Natural killer cell treated with Interleukin-12 subunit alpha and Interleukin-12 subunit beta and Interleukin-15 and Interleukin-18, amount 100 ng/mL, for 72 hours (primary cell): ENCODE measurements around the gene ASTN1. TPM values are rescaled to one million over a fixed set of nuclear protein-coding genes. Genes with fewer than 3 reads are reported as not detected.

Source experiments
- ATAC-seq, 2 donors: fragments of 150-1000 bp; cut with Tn5 transposase in 1 of 2; sonication (Bioruptor Pico), chemical (Tn5 transposase) in 1 of 2; 2 replicates each; pipeline ENCODE4 v1.10.0; 2021
- DNase-seq: peaks from one replicate; pipeline ENCODE4 v3.0.0; 2022; ENCODE audit warnings: low spot score
- H3K27ac Mint-ChIP-seq, 2 donors: 1 replicate in 1 of 2; 2 replicates in 1 of 2; pipeline ENCODE4 v1.8.0; 2022; ENCODE audit warnings: mixed read lengths in 2 of 2, mild to moderate bottlenecking in 1 of 2, moderate library complexity in 1 of 2
- H3K27me3 Mint-ChIP-seq, 2 donors: 1 replicate in 1 of 2; 2 replicates in 1 of 2; pipeline ENCODE4 v1.8.0; 2022; ENCODE audit warnings: mixed read lengths in 2 of 2
- H3K36me3 Mint-ChIP-seq: one replicate; pipeline ENCODE4 v1.8.0; 2022; ENCODE audit warnings: mixed read lengths
- H3K4me1 Mint-ChIP-seq, 2 donors: 1 replicate in 1 of 2; 2 replicates in 1 of 2; pipeline ENCODE4 v1.8.0; 2022; ENCODE audit warnings: low read depth in 2 of 2, mixed read lengths in 2 of 2, mild to moderate bottlenecking in 1 of 2
- H3K4me3 Mint-ChIP-seq: one replicate; pipeline ENCODE4 v1.8.0; 2022; ENCODE audit warnings: mixed read lengths
- H3K9me3 Mint-ChIP-seq: 2 replicates; pipeline ENCODE4 v1.8.0; 2022; ENCODE audit warnings: mixed read lengths
- total RNA-seq, 2 donors: library from RNA; stranded (reverse); gene quantifications; one replicate each; pipeline ENCODE4 v1.2.3, GENCODE V29; 2022

Gene ASTN1
- total RNA-seq, 2 donors from 2014 or later, result not detected

GRCh38 chr1:176854758-176855745 is 309.5 kb downstream of the ASTN1 start:
- Mint-ChIP-seq H3K27me3 (no peaks in the 10 kb centered on the region), H3K4me3 (no peak overlapping the region), H3K27ac (no peak overlapping the region), H3K9me3 (no peaks in the 10 kb centered on the region), H3K36me3 (no peaks in the 10 kb centered on the region), H3K4me1 (no peaks in the 10 kb centered on the region)
- no peak for DNase-seq
- no peak for ATAC-seq

DNA sequence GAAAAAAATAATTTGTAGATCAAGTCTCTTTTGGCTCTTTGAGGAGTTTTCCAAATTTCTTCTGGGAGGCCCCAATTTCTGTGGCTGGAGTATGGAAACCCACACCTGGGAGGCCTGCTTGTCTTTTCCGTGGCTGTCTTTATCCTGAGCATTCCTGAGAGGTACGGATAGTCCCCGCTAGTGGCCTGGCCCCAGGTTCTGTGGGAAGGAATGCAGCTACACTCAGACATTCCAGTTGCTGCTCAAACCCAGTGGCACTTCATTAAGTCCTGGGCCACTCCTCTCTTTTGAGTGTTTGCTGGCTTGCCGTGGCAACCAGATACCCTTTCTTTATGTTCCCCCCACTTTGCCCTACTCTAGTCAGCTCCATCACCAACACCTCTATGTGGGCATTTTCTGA is 310.4 kb downstream of the ASTN1 start:
- ATAC-seq (no peak), DNase-seq (no peak)
- H3K4me3 Mint-ChIP-seq, result no peak overlapping the region
- H3K36me3 Mint-ChIP-seq, result no peaks in the 10 kb centered on the region
- H3K27ac Mint-ChIP-seq, result no peak overlapping the region
- H3K9me3 Mint-ChIP-seq, result no peaks in the 10 kb centered on the region
- H3K27me3 Mint-ChIP-seq, result no peaks in the 10 kb centered on the region
- no peaks in the 10 kb centered on the region for H3K4me1 Mint-ChIP-seq

GRCh38 chr1:176853503-176853902 is 311.0 kb downstream of the ASTN1 start:
- no peaks in the 10 kb centered on the region for H3K27me3 Mint-ChIP-seq
- no peaks in the 10 kb centered on the region for H3K4me1 Mint-ChIP-seq
- no peaks in the 10 kb centered on the region for H3K9me3 Mint-ChIP-seq
- ATAC-seq (no peak), DNase-seq (no peak)
- no peak overlapping the region for H3K27ac Mint-ChIP-seq
- no peak overlapping the region for H3K4me3 Mint-ChIP-seq
- H3K36me3 Mint-ChIP-seq, result no peaks in the 10 kb centered on the region

GRCh38 chr1:176852124-176852523 is 312.4 kb downstream of the ASTN1 start:
- no peaks in the 10 kb centered on the region for H3K9me3 Mint-ChIP-seq
- no peak overlapping the region for H3K27ac Mint-ChIP-seq
- DNase-seq (no peak), ATAC-seq (no peak)
- H3K27me3 Mint-ChIP-seq, result no peaks in the 10 kb centered on the region
- H3K36me3 Mint-ChIP-seq, result no peaks in the 10 kb centered on the region
- H3K4me1 Mint-ChIP-seq, result no peaks in the 10 kb centered on the region
- no peak overlapping the region for H3K4me3 Mint-ChIP-seq

GRCh38 chr1:176850871-176851270 is 313.6 kb downstream of the ASTN1 start:
- H3K27me3 Mint-ChIP-seq, result peaks cover under 1 to 6% of the 10 kb centered on the region in 2 donors

DNA sequence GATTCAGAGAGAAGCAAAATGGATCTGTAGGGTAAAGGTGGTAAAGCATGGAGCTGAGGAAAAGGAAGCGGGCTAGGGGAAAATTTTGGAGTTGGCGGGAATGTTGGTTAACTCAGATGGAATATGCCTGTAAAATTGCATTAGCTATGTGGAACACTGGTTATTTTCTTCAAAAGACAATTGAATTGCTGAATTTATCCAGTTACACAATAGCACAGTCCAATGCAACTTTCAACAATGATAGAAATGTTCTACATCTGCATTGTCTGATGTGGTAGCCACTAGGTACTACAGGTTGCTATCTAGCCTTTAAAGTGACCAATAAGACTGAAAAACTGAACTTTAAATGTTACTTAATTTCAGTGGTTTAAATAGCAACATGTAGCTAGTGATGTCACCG is 315.2 kb downstream of the ASTN1 start:
- Mint-ChIP-seq H3K27ac (no peak overlapping the region), H3K4me1 (no peaks in the 10 kb centered on the region), H3K9me3 (no peaks in the 10 kb centered on the region), H3K27me3 (peaks cover 4 to 13% of the 10 kb centered on the region in 2 donors), H3K36me3 (no peaks in the 10 kb centered on the region), H3K4me3 (no peak overlapping the region)
- ATAC-seq (no peak), DNase-seq (no peak)

More at GRCh38 chr1:176850871-176851270, 313.6 kb downstream of the ASTN1 start:
- H3K27ac Mint-ChIP-seq, result no peak overlapping the region
- no peaks in the 10 kb centered on the region for H3K9me3 Mint-ChIP-seq
- DNase-seq, result no peak
- no peaks in the 10 kb centered on the region for H3K36me3 Mint-ChIP-seq
- ATAC-seq, result no peak
- no peak overlapping the region for H3K4me3 Mint-ChIP-seq
- no peaks in the 10 kb centered on the region for H3K4me1 Mint-ChIP-seq

- no peak overlapping the region for H3K4me3 Mint-ChIP-seq
- DNase-seq, result no peak
Measured at GRCh38 chr1:176847052-176847451, 317.5 kb downstream of the ASTN1 start.

GRCh38 chr1:176843352-176844297 is 320.9 kb downstream of the ASTN1 start:
- DNase-seq, result no peak
- Mint-ChIP-seq H3K4me3 (no peak overlapping the region), H3K27ac (no peak overlapping the region), H3K4me1 (no peaks in the 10 kb centered on the region), H3K27me3 (peaks cover 7 to 13% of the 10 kb centered on the region in 2 donors), H3K9me3 (no peaks in the 10 kb centered on the region), H3K36me3 (no peaks in the 10 kb centered on the region)
- ATAC-seq, result no peak

More at GRCh38 chr1:176847052-176847451, 317.5 kb downstream of the ASTN1 start:
- no peak overlapping the region for H3K27ac Mint-ChIP-seq
- H3K4me1 Mint-ChIP-seq, result no peaks in the 10 kb centered on the region
- no peaks in the 10 kb centered on the region for H3K36me3 Mint-ChIP-seq
- peaks cover 4 to 13% of the 10 kb centered on the region in 2 donors for H3K27me3 Mint-ChIP-seq
- H3K9me3 Mint-ChIP-seq, result no peaks in the 10 kb centered on the region
- ATAC-seq, result no peak

GRCh38 chr1:176841238-176841637 is 323.3 kb downstream of the ASTN1 start:
- Mint-ChIP-seq H3K4me3 (no peak overlapping the region), H3K9me3 (no peaks in the 10 kb centered on the region), H3K27me3 (peaks cover 7 to 10% of the 10 kb centered on the region in 2 donors), H3K36me3 (no peaks in the 10 kb centered on the region), H3K27ac (no peak overlapping the region), H3K4me1 (no peaks in the 10 kb centered on the region)
- ATAC-seq (no peak), DNase-seq (no peak)

DNA sequence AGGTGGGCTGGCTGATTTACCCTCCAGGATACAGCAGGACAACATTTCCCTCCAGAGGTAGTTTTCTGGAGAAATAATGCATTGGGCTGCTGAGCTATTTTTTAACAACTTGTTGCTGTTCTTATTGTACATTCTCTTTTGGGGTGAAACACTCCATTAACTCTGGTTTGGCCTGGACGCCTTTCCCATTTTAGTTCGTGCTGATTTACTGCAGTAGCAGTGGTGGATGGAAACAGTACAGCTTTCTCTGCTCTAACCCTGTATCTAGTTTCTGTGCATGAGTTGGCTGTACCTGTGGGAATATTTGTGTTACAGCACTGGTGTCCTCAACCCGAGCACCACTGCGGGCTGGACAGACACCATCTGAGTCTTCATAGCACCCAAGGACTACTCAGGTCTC is 325.3 kb downstream of the ASTN1 start:
- no peak overlapping the region for H3K4me3 Mint-ChIP-seq
- H3K36me3 Mint-ChIP-seq, result no peaks in the 10 kb centered on the region
- H3K27ac Mint-ChIP-seq, result no peak overlapping the region
- H3K27me3 Mint-ChIP-seq, result peaks cover 0 to 3% of the 10 kb centered on the region in 2 donors
- no peaks in the 10 kb centered on the region for H3K4me1 Mint-ChIP-seq
- no peaks in the 10 kb centered on the region for H3K9me3 Mint-ChIP-seq
- ATAC-seq, result no peak
- DNase-seq, result no peak

GRCh38 chr1:176838276-176838995 is 326.1 kb downstream of the ASTN1 start:
- Mint-ChIP-seq H3K4me1 (no peaks in the 10 kb centered on the region), H3K4me3 (no peak overlapping the region), H3K36me3 (no peaks in the 10 kb centered on the region), H3K27me3 (peaks cover 0 to 3% of the 10 kb centered on the region in 2 donors), H3K9me3 (no peaks in the 10 kb centered on the region), H3K27ac (no peak overlapping the region)
- no peak for ATAC-seq
- DNase-seq, result no peak

GRCh38 chr1:176837708-176838107 is 326.8 kb downstream of the ASTN1 start:
- no peak for ATAC-seq
- H3K9me3 Mint-ChIP-seq, result no peaks in the 10 kb centered on the region
- peaks cover 0 to 3% of the 10 kb centered on the region in 2 donors for H3K27me3 Mint-ChIP-seq
- no peak for DNase-seq
- H3K36me3 Mint-ChIP-seq, result no peaks in the 10 kb centered on the region
- H3K4me3 Mint-ChIP-seq, result no peak overlapping the region
- H3K4me1 Mint-ChIP-seq, result no peaks in the 10 kb centered on the region
- H3K27ac Mint-ChIP-seq, result no peak overlapping the region

- peak in 1 of 2 donors; percentile 36 for ATAC-seq
- H3K36me3 Mint-ChIP-seq, result no peaks in the 10 kb centered on the region
Measured at GRCh38 chr1:176831150-176831549, 333.4 kb downstream of the ASTN1 start.

More at GRCh38 chr1:176831150-176831549, 333.4 kb downstream of the ASTN1 start:
- Mint-ChIP-seq H3K27me3 (no peaks in the 10 kb centered on the region), H3K4me1 (no peaks in the 10 kb centered on the region), H3K27ac (no peak overlapping the region), H3K9me3 (peaks cover 6% of the 10 kb centered on the region), H3K4me3 (no peak overlapping the region)
- DNase-seq, result no peak
